HCT116 (cell line): ENCODE measurements around the gene RASA4.
"Not testable (repeated sequence)": the region's sequence is repeated elsewhere in the genome, so short reads cannot be mapped to it uniquely, and the experiment has no call there.

Source experiments
- CTCF ChIP-seq, 3 experiments: fragments of 200-600 bp in 1 of 3; sonication (generic) in 1 of 3; IDR thresholded peaks in 2 of 3; conservative IDR thresholded peaks in 1 of 3; 2 replicates each; pipeline ENCODE4 v1.5.1; 2012 to 2017; ENCODE audit warnings: low read depth in 2 of 3, low read length in 2 of 3, antibody characterized with exemption in 1 of 3, borderline replicate concordance in 1 of 3, control low read depth in 1 of 3, mild to moderate bottlenecking in 1 of 3, mixed read lengths in 1 of 3, mixed run types in 1 of 3, moderate library complexity in 1 of 3; ENCODE audit not compliant: insufficient read depth in 1 of 3
- MAX ChIP-seq: IDR thresholded peaks from 2 replicates; pipeline ENCODE4 v1.6.1; 2012
- POLR2A ChIP-seq: IDR thresholded peaks from 2 replicates; pipeline ENCODE4 v1.7.0; 2011; ENCODE audit warnings: borderline replicate concordance; ENCODE audit not compliant: insufficient read depth, insufficient read length; ENCODE audit errors: extremely low read depth
- POLR2AphosphoS5 ChIP-seq: IDR thresholded peaks from 2 replicates; pipeline ENCODE4 v1.6.1; 2011; ENCODE audit warnings: mild to moderate bottlenecking, low read depth, low read length, moderate library complexity
- RAD21 ChIP-seq: IDR thresholded peaks from 2 replicates; pipeline ENCODE4 v1.6.1; 2012; ENCODE audit warnings: low read depth, mild to moderate bottlenecking
- ZFX ChIP-seq: fragments of 450-650 bp; IDR thresholded peaks from 2 replicates; pipeline ENCODE4 v1.6.1; 2017

- not testable (repeated sequence) for TF ChIP-seq POLR2A; POLR2AphosphoS5; RAD21; CTCF (IDR thresholded peaks at IDR 0.05 in 2 of 3, conservative IDR thresholded peaks at IDR 0.05 in 1 of 3; ENCODE audit: borderline replicate concordance in 1 of 3, insufficient read depth in 1 of 3, low read depth in 2 of 3, low read length in 2 of 3); MAX; ZFX
These were observed 10.8 kb upstream of the RASA4 start for GRCh38 chr7:102627271-102627904.
